HG02759 (cell line): ENCODE results near the gene PCYT2.

Experiments
- ATAC-seq: cut with Tn5 transposase; IDR thresholded peaks from one replicate; pipeline ENCODE4 v1.9.1; 2021; ENCODE audit warnings: mild to moderate bottlenecking, moderate library complexity; ENCODE audit not compliant: unreplicated experiment

The PCYT2 gene

DNA sequence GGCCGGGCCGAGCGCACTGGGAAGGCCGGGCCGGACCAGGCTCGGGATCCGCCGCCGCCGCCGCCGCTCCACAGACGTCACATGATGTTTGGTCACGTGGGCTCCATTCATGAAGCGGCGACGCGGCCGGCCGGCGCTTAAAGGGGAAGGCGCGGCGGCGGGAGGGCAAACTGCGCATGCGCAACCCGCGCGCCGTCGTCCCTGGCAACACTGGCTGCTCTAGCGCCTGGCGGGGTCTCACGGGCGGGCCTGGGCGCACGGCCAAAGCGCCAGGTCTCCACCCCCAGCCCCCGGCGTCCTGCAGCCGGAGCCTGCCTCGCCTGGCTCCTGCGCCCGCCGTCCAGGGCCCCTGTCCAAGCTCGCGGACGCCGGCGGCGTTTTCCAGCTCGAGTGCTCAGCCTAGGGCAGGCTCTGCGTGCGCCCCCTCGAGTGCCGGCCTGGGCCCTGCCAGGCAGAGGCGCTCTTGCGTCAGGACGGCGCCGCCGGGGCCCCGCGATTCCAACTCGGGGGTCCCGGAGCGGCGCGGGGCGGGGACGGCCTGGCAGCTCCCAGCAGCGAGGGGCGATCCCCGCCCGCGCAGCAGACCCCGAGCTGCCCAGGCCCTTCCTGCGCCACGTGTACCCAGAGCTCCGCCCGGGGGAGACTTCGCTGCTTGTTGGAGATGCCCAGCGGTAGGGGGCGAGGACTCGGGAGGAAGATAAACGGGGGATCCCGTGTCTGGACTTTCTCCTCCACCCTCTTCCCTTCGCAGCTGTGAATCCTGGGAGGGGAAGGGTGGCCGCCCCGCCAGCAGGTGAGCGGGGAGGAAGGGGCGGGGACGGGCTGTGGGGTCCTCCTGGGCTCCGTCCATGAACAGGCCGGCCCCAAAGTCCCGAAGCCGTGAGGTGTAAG, 16.7 kb upstream of the PCYT2 start, which contains the start of gene MAFG:
TSS of gene MAFG (minus strand) at position 83 of the 891 bp plus-strand sequence. CDS start 4,550 bp downstream, outside the sequence.
- ATAC-seq = peak; percentile 62

- ATAC-seq = peak; percentile 22
These were observed 16.0 kb upstream of the PCYT2 start for GRCh38 chr17:81927152-81927652.

DNA sequence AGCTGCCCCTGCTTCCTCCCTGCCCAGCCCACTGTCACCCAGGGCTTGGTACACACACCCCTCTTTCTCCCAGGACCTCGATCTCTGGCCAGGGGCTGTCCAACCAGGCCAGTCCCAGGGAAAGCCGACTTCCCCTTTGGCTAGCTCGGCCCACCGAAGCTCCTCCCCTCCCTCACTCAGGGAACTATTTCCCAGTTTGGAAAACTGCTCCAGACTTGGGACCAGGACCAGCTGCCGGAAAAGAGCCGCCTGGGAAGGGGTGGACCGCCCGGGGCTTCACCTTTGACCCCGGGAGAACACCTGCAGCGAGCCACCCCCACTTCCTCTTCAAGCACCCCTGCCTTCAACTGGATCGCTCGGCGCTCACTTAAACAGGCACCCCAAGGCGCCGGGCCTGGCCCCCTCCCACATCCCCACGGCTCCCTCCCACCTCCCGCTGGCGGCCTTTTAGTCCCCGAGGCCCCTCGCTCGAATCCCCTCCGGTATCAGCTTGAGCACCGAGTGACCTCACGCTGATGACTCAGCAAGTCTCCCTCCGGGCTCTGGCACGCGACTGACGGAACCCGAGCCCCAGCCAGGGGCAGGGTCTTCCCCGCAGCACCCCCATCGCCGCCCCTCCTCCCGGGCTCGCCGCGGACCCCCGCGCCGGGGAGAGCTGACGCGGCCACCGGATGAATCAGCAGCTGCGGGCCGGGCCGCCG, 15.4 kb upstream of the PCYT2 start:
- peak; percentile 21 for ATAC-seq

DNA sequence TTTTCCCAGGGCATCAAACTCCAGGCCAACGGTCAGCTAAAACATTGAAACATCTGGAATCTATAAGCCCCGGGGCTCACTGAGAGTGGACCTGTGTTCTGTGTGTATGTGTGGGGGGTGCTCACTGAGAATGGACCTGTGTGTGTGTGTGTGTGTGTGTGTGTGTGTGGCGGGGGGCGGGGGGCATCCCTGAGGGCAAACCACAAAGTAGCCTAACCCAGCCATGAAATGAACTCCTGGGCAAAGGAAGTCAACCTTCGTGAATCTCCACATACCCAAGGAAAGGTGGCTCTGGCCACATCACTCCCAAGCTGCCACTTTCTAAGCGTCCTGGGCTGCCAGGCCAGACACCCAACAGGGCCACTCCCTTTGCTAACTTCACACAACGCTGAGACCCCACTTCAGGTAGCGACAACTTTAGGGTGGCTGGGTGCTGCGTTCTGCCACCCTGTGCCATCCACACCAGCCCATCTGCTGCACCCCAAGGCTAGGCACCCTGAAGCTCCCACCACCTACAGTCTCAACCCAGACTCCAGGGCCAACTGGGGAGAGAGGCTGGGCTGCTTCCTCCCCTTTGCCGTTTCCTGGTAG, 14.8 kb upstream of the PCYT2 start:
- no peak for ATAC-seq

- no peak for ATAC-seq
These were observed 13.6 kb upstream of the PCYT2 start for GRCh38 chr17:81924557-81925532.

- no peak for ATAC-seq
These were observed 12.4 kb upstream of the PCYT2 start for GRCh38 chr17:81923302-81924260.

DNA sequence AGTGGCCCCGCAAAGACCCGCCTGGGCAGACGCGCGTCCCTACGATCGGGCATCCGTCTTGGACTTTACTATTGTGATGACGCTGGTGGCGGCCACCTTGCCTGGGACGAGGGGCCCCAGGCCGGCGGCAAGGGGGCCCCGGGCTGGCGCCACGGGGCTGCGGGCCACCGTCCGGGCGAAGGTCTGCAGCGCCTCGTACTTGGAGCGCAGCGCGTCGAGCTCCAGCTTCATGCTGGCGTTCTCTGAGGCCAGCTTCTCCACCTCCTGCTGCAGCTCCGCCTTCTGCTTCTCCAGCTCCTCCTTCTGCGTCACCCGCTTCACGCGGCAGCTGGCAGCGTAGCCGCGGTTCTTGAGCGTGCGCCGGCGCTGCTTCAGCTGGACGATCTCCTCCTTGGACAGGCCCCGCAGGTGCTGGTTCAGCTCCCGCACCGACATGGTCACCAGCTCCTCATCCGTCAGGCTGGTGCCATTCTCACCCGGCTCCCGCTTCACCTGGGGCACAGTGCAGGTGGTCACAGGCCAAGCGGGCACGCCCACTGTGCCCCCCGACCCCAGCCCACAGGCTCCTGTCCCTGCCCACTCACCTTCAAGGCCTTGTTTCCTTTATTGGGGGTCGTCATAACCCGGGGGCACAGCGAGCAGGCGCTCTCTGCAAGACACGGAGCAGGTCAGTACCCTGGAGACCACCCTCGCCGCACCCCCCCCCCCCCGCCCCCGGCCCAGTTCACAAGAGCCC, 11.5 kb upstream of the PCYT2 start:
- no peak for ATAC-seq

DNA sequence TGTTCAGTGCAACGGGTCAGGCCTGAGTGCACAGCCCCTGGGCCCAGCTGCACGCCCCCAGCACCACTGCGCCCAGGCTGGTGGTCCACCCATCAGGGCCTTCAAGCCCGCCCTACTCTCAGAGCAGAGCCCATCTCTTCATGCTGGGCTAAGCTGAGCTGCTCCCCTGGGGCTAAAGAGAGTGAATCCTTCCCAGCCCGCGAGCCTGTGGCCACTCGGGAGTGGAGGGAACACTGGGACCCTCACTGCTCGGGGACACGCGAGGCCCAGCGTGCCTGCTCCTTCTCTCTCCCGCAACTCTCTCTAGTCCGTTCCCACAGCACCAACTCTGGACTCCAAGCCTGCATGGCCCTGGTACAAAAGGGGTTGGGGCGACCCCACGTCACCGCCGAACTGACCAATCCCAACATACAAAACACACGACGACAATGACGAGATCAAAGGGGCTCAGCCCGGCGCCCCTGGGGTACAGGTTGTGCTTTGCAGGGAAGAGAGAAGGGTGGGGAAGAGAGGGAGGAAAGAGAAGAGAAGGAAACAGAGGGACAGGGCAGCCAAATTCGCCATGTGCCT, 10.9 kb upstream of the PCYT2 start:
- no peak for ATAC-seq

DNA sequence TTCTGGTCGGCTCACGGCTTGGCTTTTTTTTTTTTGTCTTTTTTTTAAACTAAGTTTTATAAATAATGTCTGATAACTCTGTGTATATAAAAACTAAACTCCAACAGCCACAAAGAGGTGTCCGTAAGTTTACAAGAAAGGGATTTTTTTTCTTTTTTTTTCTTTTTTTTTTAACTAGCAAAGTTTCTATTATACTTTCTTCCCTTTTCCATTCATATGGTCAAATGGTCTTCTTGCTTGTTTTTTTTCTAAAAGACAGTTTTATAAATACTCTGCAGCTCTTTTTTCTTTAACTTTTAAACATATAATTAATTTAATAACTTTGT, 10.3 kb upstream of the PCYT2 start:
- no peak for ATAC-seq

- ATAC-seq = no peak
These were observed 9.7 kb upstream of the PCYT2 start for GRCh38 chr17:81920612-81921536.

GRCh38 chr17:81918832-81919545, 7.8 kb upstream of the PCYT2 start:
- ATAC-seq = no peak

- ATAC-seq = peak; percentile 13
These were observed 7.1 kb upstream of the PCYT2 start for GRCh38 chr17:81918333-81918669.

- ATAC-seq = peak; percentile 83
These were observed 6.5 kb upstream of the PCYT2 start, which contains the start of gene SIRT7 for GRCh38 chr17:81917565-81918332. SIRT7 (minus strand) TSS chr17:81918176; CDS start chr17:81918131, 45 bp downstream.

DNA sequence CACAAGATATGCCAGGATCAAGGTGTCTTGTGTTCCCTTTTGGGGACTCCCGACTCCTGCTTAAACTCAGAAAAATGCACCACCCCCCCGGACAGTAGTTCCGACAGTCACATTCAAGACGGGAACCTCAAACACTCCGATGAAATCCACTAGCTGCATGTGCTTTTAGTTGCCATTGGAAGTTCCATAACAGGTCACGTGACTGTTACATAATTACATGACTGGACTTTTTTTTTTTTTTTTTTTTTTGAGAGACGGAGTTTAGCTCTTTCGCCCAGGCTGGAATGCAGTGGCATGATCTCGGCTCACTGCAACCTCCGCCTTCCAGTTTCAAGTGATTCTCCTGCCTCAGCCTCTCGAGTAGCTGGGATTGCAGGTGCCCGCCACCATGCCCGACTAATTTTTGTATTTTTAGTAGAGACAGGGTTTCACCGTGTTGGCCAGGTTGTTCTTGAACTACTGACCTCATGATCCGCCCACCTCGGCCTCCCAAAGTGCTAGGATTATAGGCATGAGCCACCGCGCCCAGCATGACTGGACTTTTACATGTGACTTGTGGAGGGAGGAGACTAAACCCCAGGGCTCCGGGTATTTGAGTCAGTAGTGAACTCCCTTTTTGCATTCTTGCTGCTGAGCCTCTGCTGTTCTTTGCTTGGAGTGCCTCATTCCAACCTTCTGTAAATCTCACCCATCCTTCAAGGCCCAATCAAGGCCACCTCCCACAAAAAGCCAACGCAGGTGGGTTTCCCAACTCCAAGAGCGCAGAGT, 5.2 kb upstream of the PCYT2 start:
- ATAC-seq = no peak

DNA sequence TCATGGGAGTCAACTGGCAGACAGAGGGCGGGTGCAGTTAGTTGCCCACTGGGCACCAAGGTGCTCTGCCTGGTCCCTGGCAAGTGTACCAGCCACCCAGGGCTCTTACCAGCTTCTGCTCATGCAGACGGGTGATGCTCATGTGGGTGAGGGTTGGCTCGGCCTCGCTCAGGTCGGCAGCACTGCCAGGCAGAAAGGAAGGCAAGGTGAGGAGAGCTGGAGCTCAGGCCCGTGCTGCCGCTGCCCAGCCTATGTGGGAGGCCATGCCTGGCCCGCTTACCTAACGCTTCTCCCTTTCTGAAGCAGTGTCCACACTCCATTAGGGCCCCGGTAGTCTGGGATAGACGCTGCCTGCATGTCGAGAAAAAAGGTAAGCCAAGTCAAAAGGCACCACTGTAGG, 4.1 kb upstream of the PCYT2 start:
- ATAC-seq = no peak
